NCI-H1417 (cell line): ENCODE results near the gene ATP2B2.
A peak's percentile ranks its signal among the peaks of the same experiment; 100 is the strongest.

Source experiments
- DNase-seq, 3 experiments: peaks; one replicate each; lab custom pipeline; 2025; lab: John Stamatoyannopoulos, UW

ATP2B2 gene

DNA sequence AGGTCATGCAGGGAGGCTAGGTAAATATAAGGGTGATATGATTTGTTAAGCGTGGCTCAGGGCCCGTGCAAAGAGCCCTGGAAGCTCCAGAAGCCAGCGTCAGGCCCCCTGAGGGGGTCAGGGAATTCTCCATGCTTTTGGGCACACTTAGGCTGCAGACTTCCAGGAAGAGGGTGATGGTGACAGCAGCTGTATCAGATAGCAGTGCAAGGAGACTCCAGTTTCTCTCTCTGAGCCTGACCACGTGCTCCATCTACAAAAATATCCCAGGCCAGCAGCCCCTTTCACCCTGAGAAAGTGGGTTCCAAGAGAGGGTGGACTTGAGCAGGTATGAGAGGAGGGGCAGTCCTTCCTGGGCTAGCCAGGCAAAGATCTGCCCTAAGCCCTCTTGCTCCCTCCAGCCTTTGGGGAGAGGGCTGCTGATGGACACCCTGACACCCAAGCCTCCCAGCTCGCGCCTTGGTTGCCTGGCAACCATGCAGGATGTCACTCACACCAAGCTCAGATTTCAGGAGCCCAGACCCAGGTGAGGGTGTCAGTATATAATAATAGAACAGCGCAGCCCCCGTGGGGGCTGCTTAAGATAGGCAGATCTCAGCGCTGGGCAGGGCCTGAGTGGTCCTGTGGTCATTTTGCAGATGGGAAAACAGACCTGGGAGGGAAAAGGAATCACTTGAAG, 35.8 kb downstream of the ATP2B2 start:
- DNase-seq, result peak in 2 of 3 experiments; percentile 30 to 64

DNA sequence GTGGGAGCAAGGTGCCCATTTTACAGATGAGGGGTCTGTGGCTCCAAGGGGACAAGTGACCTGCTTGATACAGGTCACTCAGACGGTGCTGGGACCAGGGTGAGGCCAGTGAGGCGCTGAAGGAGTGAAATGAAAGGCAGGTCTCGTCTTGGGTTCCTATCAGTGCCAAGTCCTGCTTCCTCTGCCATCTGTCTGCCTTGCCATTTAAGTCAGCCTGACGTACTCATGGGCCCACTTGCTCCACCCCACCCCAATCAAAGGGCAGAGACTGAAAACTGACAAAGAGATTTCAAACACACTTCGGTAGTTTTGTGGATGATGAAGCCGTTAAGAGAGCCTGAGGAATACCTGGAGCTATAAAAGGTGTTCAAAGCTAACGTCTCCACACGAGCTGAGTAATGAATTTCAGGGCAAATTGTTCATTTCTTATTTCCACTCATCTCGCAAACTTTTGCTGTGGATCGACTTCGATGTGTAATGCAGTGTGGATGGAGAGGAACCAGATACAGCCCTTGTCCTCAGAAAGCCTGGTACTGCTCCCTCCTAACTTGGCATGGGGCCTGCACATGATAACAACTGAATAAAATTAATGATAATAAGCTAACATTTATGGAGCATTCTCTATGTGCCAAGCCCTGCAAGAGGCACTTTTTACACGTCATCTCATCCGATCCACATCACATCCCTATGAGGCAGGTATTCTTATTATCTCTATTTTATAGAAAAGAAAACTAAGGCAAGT, 36.6 kb downstream of the ATP2B2 start:
- DNase-seq, result no peak

DNA sequence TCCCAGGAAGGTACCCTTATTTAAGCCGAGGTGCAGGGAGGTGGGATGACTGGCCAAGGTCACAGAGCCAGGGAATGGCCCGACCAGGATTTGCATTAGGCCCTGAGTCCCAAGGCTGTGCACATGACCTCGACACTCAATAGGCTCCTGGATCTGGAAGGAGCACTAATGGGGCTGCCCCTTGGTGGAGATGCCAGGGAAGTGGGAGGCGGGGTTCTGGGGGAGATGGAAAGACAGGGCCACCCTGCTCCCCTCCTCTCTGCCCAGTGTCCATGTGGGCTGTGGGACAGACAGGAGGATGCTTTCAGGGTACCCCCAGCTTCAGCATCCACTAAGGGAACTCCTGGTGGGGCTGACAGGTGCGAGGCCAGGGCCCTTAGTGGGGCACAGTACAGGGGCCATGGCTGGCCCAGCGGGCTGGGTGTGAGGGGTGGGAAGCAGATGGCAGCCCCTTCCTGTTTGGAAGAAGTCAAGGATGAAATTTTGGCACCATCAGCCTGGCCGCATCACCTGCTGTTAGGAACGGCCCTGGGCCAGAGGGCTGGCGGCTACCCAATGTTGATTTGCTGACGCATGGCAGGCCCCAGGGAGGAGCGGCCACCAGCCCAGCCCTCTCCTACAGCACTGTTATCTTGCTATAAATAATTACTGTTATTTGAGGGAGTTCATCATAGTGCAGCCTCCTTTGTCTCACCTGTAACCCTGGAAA, 37.3 kb downstream of the ATP2B2 start:
- DNase-seq, result no peak

DNA sequence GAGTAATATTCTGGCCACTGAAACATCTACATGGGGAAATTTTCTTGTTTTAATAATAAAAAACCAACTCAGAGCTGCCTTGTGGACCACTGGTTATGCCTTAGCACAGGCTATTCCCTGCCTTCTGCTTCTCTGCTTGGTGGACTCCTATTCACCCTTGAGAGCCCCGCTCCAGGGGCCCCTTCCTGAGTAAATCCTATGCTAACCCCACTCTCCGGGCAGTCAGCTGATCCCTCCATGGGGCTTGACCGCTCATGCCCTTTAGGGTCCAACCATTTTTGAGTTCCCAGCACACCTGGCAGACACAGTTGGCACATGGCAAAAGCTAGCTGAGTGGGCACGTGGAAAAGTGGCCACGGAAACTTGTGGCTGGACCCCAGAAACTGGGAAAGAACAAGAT, 38.2 kb downstream of the ATP2B2 start:
- no peak for DNase-seq

DNA sequence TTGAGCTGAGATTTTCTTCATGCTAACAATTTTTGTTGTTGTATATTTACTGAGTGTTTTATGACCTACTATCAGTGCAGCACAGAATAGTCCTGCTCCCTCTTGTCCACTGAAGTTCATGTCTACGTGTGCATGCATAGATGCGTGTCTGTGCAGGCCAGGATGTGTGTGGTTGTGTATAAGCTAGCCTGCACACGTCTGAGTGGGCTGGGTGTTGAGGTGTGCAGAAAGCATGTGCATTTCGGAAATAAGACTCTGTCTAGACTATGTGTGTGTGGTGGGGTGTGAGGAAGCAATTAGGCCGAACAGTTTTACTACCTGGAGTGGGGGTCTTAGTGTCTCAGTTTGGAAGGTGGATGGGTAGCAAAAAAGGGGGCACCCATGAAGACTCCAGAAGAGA, 39.2 kb downstream of the ATP2B2 start:
- no peak for DNase-seq

DNA sequence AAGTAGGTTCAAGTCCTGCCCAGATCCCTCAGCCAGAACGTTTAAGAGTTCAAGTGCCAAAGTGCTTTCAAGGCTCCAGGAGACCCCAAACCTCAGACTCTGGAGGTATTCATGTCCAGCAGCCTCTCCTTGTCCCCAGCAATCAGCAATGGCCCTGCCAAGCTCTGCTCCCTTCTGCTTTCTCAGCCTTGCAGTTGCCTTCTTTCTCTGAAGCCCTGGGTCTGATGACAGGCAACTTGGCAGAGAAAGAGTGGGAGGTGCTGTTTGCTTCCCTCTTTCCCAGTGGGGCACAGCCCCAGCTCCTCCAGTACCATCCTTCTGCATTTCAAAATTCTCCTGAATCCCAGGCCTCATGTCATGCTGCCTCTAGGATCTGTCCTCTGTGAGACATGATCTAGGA, 40.2 kb downstream of the ATP2B2 start:
- DNase-seq, result no peak

DNA sequence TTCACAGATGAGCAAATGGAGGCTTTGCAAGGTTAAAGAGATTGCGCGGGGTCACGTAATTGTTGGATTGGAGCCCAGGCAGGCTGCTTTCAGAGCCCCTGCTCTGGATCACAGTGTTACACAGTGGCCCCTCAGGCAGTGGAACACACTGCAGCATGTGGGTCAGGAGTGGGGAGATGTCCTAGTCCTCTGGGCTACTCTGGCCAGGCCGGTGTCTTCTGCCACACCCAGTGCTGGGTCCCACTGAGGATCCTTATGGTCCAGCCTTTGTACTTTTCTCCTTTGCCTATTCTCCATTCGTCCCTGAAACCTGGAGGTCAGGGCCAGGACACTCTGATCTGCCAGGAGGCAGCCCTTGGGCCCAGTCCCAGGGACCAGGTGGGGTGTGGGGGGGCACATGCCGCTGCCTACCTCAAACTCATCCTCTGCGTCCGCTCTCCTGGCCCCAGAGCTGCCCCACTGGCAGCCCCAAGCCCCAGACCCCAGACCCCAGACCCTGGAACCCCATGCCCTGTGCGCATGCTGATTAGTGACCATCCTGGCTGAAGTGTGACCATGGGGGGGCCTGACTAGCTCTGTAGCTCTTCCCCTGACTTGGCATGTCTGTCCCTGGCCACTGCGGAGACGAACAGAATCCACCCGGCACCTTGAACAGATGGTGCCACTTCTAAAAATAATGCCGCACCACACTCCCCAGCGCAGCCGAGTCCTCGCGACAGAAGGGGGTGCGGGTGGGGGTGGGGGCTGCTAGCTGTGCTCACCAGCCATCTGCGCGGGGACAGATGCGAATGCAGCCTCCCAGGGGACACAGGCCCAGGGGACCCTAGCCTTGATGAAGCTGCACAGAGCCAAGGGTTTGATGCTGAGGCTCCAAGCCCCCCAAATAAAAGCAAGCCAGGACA, 41.6 kb downstream of the ATP2B2 start:
- DNase-seq, result no peak

DNA sequence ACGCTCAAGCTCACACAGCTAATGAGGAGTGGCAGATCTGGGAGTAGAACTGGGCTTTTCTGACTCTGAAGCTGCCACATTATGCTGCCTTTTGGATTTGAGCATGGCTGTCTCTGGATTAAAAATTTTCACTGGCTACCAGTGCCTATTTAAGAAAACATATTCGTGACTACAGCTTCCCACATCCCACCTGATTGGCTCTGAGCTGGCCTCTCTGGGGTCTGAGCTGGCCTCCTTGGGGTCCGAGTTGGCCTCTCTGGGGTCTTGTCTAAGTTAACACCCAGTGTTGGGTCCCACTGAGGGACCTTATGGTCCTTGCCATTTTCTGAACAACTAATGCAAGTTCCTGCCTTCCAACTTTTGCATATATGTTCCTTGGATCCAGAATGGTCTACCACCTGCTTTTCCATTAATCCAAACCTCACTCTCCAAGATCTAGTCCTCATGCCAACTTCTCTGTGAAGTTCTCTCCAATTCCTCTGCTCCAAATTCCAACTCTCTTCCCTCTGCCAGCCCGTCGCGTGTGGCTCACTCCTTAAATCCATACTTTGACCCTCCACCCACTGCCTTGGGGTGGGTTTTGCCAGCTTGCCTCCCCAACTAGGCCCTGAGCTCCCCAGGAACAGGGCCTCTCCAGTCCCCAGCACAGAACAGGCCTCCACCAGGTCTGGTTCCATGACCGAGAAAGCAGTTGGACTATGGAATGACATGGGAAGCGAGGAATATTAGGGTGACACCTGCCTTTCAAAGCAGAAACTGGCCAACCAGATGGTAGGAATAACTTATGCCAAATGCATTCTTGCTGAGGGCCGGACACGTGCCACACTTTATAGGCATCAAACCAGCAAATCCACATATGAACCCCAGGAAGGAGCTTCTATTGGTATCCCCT, 42.5 kb downstream of the ATP2B2 start:
- DNase-seq, result no peak

DNA sequence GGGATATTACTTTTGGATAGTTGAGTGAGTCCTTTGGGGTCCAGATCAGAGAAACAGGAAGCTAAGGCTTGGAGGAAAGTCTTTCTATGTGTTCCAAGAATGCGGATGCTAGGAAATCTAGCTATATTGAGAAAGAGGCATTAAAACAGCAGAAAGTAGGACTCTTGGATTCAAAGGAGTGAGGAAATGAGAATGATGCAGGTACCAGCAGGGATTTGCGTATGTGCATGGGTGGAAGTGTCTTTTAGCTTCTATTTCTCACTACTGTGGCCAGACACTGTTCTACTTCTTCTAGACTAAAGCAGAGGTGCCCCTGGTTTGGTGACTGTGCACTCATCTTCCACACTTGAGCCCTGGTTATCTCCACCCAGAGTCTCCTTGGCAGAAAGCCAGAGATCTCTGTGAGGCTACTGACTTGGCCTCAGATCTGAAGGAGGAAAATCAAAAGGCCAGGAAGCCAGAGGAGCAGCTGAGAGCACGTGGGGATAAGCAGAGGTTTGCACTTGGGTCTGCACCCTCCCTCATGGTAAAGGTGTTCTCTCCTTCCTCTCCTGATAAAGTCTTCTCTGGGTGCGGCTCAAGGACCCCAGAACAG, 44.3 kb downstream of the ATP2B2 start:
- DNase-seq, result no peak

DNA sequence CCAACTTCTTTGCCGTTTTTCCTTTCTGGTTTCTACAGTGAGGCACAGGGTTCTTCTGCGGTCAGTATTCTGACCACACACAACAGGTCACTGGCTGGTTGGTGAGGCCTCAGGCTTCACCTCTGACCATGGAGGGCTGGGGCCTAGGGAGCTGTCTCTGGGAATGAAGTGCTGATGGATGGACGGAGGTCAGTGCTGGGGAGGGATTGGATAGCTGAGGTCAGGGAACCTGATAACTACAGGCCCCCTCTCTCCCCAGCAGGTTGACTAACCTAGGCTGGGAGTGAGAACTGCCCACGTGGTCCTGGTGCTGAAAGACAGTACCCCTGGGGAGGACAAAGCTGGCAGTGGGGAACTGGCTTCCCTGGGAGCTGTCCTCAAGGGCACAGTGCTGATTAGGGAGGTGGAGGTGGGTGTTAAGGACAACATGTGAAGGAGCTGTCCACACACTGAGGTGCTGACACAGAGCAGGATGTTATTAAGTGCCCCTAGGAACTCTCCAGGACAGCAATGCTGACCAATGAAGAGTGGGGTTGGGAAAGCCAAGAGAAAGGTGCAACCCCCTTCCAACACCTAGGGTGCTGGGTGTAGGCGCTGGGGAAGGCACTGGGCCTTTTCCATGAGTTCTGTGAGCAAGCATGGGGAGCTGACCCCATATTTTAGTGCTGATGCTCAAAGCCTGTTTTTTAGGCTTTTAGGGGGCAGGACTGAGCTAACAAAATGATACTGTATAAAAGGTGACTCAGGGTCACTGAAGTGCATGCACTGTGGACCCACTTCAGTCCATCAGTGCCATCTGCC, 45.2 kb downstream of the ATP2B2 start:
- DNase-seq, result no peak

DNA sequence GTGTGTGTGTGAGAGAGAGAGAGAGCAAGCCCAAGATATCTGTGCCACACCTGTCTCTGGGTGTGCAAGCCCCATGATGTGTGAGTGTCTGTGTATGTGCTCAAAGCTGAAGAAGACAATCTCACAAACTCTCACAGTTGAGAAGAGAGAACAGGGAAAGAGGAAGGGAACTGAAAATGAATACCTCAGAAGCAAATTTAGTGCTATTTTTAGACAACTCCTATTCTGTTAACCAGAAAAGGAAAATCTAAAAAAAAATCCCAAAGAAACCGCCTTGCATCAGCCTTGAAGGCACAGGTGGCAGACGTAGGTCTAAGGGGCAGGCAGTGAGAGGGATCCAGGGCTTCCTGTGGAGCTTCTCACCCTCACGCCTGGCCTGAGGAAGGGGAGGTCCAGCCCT, 47.8 kb downstream of the ATP2B2 start:
- DNase-seq, result no peak

DNA sequence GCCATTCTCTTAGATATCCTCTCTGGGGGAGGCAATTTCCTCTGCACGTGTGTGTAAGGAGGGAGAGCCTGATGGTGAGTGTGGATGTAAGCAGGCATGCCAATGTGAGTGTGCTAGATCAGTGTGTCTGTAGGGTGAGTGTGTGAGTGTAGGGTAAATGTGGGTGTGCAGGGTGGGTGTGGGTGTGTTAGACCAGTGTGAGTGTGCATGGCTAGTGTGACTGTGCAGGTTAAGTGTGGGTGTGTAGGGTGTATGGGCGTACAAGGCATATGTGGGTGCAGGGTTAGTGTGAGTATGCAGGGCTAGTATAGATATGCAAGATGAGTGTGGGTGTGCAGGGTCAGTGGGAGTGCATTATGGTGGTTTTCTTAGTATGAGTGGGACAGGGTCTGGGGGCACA, 48.4 kb downstream of the ATP2B2 start:
- DNase-seq, result no peak

DNA sequence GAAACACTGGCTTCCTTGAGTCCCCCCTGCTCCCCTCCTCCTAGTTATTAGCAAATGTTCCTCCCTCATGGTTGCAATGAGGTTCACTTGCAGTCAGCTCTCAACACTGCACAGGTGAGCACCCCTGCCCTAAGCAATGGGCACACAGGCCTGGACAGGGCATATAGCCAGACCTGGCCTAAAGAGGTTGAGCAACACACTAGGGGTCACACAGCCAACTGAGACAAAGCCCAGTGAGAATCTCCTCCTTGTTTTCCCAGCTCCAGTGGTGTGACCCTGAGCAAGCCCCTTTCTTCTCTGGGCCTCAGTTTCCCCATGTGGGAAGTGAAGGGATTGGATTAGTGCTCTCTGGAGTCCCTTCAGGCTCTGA, 49.9 kb downstream of the ATP2B2 start:
- no peak for DNase-seq

DNA sequence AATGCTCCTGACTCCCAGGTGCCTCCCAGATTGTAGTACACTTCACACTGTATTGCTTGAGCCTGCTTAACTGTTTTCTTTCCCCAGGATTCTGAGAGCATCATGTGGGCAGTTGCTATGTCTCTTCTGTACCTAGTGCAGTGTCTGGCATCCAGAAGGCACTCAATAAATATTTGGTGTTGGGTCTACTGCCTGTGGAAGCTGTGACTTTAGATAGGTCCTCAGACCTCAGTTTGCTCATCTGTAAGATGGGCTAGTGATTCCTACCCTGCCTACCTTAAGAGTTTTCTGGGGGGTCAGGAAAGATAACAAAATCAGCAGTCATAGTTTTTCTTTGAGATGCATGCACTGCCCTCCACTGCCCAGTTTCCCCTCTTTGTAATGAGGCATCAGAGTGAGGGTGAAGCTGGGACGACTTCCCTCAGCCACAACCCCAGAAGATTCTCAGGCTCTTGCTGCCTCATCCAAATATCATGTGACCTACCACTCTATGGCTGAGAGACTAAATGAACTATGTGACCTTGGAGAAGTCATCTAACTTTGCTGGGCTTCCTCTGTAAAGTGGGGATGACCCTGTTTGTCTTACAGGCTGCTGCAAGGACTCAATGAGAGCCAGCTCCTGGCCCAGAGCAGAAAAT, 50.4 kb downstream of the ATP2B2 start:
- no peak for DNase-seq

DNA sequence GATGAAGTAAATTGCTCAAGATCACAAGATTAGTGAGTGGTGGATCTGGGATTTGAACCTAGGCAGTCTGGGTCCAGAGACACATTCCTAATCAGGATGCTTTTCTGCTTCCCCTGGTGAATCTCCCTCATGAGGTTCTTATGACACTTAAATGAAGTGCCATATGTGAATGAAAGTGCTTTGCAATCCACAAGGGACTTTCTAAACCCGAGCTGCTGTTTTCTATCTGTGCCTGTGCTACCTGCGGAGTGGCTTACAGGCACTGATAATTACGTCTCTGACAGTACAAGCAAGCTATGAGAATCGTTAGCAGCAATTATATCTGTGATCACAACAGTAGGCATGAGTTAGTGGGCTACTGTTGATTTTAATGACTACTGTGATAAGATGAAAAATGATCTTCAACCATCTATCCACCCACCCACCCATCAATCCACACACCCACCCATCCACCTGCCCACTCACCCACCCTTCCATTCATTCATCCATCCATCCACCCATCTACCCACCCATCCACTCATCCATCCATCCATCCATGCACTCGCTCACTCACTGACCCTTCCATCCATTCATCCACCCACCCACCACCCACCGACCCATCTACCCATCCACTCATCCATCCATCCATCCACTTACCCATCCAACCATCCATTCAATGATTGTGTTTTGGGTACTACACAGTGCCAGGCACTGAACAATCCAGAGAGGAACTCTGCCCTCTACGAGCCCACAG, 51.8 kb downstream of the ATP2B2 start:
- peak in 2 of 3 experiments; percentile 4 to 8 for DNase-seq

DNA sequence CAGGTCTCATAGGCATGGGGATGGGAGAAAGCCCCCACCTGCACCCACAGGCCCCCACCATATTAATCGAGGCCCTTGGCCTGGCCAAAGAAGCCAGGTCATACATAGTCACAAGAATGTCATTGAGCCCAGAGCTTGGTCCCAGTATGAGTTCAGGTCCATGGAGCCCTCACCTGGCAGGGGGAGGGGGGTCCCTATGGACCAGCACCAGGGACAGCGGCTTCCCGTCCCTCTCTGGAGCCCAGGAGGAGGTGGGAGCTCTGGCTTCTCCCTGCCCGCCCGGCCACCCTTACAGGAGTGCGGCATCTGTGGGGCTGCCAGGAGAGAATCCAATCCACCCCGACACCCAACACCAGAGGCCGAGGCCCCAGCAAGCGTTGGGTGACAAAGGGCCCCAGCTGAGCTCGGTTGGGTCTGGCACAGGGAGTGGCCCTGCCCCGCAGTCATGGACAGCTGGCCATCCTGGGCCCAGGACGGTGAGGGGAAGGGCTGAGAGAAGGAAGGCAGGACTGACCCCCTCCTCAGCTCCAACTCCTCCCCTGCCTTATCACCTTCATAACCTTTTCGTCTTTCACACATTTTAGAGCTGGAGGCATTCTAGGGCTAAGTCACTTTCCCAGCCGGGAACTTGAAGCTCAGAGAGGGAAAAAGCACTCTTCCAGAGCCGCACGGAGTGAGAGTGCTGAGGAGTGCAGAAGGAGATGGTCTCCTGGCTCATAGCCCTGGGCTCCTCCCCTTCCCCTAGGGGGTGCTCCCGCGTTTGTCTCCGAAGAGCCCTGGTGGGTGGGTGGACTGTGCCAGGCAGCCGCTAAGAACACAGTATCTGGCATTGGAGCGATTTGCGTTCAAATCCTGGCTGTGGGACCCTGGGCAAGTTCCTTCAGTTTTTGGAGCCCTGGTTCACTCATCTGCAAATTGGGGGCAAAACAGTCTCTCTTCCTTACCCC, 54.6 kb downstream of the ATP2B2 start:
- no peak for DNase-seq

DNA sequence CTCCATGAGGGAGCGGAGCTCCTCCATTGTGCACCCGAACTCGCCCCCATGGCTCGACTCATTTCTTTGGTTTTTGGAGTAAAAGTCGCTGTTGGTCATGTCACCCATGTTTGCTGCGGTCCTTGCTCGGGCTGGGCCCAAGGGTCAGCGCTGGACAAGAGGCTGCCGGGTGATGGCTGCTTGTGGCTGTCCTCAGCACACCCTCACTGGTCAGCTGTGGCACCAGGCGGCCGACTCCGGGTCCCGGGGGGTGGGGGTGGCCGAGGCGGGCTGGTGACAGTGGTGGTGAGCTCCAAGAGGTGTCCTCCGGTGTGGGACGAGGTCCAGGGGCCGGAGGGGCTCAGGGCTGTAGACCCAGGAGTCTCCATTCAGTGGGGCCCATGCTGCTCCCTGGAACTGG, 56.0 kb downstream of the ATP2B2 start:
- DNase-seq, result no peak

DNA sequence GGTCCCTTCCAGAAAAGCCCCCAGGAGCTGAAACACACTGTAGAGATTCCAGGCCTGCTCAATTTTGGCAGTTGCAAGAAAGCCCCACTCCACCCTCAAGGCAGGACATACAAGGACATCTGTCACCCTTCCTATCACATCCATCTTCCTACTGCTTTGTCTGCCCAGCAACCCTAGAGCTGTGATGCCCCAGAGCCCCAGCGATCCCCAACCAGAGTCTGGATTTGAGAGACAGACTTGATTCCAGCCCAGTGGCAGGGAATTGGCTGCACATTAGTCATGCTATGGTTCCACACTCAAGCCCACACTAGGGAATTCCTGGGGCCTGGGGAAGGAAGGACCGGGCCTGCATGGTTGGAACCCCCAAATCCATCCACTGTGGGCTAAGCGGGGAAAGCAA, 56.8 kb downstream of the ATP2B2 start:
- DNase-seq, result no peak
